ENCODE measurements around the gene MACIR.

GRCh38 chr5:103264508-103264907, 5.9 kb downstream of the MACIR start:
- TF ChIP-seq CEBPB (IDR thresholded peaks at IDR 0.05) = no peak
- TF ChIP-seq RAD21 (IDR thresholded peaks at IDR 0.05; ENCODE audit: low read depth) = no peak
- TF ChIP-seq EP300 (IDR thresholded peaks at IDR 0.05; ENCODE audit: borderline replicate concordance) = no peak
- no peak for TF ChIP-seq FOXM1 (IDR thresholded peaks at IDR 0.05; ENCODE audit: borderline replicate concordance, low read depth)
- no peak for TF ChIP-seq EGR1 (IDR thresholded peaks at IDR 0.05)
- TF ChIP-seq ZBTB7A (IDR thresholded peaks at IDR 0.05; ENCODE audit: low read depth) = no peak
- no peak for TF ChIP-seq TCF12 (IDR thresholded peaks at IDR 0.05; ENCODE audit: low read depth)
- no peak for TF ChIP-seq TEAD4 (IDR thresholded peaks at IDR 0.05)
- TF ChIP-seq, protein P1, sequence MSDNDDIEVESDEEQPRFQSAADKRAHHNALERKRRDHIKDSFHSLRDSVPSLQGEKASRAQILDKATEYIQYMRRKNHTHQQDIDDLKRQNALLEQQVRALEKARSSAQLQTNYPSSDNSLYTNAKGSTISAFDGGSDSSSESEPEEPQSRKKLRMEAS (IDR thresholded peaks at IDR 0.05) = no peak
- no peak for TF ChIP-seq TAF1 (IDR thresholded peaks at IDR 0.05; ENCODE audit: low read depth)
- TF ChIP-seq, protein P2, sequence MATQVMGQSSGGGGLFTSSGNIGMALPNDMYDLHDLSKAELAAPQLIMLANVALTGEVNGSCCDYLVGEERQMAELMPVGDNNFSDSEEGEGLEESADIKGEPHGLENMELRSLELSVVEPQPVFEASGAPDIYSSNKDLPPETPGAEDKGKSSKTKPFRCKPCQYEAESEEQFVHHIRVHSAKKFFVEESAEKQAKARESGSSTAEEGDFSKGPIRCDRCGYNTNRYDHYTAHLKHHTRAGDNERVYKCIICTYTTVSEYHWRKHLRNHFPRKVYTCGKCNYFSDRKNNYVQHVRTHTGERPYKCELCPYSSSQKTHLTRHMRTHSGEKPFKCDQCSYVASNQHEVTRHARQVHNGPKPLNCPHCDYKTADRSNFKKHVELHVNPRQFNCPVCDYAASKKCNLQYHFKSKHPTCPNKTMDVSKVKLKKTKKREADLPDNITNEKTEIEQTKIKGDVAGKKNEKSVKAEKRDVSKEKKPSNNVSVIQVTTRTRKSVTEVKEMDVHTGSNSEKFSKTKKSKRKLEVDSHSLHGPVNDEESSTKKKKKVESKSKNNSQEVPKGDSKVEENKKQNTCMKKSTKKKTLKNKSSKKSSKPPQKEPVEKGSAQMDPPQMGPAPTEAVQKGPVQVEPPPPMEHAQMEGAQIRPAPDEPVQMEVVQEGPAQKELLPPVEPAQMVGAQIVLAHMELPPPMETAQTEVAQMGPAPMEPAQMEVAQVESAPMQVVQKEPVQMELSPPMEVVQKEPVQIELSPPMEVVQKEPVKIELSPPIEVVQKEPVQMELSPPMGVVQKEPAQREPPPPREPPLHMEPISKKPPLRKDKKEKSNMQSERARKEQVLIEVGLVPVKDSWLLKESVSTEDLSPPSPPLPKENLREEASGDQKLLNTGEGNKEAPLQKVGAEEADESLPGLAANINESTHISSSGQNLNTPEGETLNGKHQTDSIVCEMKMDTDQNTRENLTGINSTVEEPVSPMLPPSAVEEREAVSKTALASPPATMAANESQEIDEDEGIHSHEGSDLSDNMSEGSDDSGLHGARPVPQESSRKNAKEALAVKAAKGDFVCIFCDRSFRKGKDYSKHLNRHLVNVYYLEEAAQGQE (IDR thresholded peaks at IDR 0.05; ENCODE audit: low read depth) = no peak
- TF ChIP-seq CREB1 (IDR thresholded peaks at IDR 0.05; ENCODE audit: low read depth) = no peak
- no peak for TF ChIP-seq YY1 (IDR thresholded peaks at IDR 0.05; ENCODE audit: low read depth)
- TF ChIP-seq NFIC (IDR thresholded peaks at IDR 0.05) = no peak

Data from Ishikawa (cell line).